HG03520 (cell line): ENCODE measurements around the gene DECR2.

Experiments
- ATAC-seq: cut with Tn5 transposase; IDR thresholded peaks from one replicate; pipeline ENCODE4 v1.9.1; 2021; ENCODE audit warnings: mild to moderate bottlenecking, moderate library complexity; ENCODE audit not compliant: unreplicated experiment

Gene DECR2

DNA sequence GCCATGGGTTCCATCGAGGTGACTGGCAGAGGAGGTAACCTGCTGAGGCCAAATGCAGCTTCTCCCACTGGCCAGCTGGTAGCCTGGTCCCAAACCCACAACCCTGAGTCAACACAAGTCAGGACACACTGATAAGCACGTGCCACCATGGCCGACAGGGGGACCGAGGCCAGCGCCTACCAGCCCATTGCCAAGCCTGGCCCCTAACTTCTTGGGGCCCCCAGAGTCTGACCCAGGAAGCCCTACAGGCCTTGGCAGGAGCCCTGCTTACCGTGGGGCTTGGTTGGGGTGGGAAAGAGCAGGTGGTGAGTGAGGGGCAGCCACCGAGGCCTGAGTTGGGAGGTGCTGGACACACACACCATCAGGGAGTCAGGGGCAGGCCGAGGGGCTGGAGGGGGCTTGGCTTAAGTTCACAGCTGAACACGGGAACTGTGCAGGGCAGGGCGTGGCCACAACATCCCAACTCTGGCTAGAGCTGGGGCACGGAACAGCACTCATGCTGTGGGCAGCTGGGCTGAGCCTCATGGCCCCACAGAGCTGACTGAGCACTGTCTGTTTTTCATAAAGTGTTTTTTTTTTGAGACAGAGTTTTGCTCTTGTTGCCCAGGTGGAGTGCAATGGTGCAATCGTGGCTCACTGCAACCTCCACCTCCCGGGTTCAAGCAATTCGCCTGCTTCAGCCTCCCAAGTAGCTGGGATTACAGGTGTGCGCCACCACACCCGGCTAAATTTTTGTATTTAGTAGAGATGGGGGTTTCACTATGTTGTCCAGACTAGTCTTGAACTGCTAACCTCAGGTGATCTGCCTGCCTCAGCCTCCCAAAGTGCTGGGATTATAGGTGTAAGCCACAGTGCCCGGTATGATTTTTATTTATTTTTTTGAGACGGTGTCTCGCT, 36.8 kb upstream of the DECR2 start:
- no peak for ATAC-seq

DNA sequence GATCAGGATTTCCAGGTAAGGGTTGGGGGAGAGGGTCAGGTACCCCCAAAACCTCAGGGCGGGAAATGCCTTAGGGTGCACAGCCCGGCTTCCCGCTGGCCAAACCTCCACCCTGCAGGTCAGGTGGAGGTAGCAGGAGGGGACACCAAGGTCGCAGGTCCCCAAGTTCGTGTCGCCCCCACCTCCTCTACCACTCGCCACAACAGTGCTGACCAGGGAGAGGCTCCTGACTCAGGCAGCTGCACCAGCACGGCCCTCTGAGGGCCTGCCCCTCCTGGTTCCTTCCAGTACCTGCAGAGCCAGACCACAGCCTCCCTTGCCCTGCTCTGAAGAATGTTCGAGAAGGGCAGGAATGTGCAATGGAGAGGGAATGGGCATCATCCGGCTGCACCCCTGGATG, 35.2 kb upstream of the DECR2 start:
- ATAC-seq, result no peak

DNA sequence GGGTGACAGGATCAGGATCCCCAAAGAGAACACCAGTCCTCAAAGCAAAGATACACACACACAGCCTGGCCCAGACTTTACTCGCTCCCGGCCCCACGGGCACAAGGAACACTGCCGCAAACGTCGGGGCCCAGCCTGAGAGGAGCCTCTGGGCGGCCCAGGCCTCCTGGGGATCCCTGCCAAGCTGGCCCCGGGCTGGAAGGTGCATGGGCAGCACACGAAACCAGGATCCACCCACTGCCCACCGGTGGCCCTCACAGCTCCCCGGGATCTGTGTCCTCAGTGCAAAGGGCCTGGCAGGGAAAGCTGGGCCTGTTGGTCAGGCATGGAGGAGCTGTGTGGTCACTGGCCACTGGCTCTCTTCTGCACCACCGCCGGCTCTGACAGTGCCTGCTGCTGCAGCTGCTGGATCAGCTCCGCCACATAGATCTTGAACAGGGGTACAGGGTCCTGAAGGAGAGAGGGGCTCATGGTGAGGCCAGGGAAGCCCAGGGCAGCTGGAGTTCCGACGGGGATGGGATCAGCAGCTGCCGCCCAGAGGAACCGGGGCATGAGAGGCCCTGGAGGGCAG, 34.3 kb upstream of the DECR2 start:
- ATAC-seq, result no peak

- no peak for ATAC-seq
These were observed 33.1 kb upstream of the DECR2 start for GRCh38 chr16:368388-369158.

DNA sequence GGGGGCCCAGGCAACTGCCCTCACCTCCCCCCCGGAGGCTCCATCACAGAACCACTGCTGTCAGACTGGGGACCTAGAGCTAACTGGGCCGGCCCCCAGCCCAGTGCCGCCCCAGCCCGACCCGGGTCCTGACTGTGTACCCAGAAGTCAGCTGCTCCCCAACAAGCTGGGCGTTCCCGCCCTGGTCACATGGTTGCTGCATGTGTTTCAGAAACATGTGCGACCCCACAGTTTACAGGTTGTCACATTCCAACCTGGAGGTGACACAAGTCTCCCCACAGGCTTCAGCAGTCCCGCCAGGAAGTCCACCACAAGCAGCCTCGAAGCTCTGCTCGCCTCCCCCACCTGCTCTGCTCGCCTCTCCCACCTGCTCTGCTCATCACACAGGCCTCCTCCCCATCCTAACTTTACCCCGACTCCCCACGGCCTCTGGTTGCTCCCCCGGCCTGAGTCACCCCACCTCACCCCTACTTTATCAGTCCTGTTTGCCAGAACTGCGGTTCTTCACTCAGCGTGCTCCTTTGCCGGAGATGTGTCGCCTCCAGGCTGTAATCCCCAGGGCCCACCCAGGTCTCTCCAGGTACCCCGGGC, 32.3 kb upstream of the DECR2 start:
- no peak for ATAC-seq

DNA sequence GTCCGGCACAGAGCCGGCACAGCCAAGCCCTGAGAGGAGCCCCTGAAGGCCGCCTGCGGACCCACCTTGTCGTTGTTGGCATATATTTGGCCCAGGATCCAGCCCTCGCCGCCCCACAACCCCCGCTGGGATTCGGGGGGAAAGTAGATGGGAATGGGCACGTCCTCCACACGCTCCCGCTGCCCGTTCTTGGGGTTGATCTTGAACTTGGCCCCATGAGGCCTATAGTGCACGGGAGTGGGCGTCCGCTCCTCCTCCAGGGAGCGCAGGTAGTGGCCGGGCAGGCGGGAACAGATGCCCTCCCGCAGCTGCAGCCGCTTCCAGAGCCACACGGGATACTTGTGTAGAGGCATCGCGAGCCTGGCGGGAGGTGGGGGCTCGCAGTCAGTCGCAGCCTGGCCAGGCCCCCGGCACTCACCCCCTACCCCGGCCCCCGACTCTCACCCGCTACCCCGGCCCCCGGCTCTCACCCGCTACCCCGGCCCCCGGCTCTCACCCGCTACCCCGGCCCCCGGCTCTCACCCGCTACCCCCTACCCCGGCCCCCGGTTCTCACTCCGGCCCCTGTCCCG, 31.7 kb upstream of the DECR2 start:
- ATAC-seq, result no peak

GRCh38 chr16:370443-370842, 31.2 kb upstream of the DECR2 start, which contains the start of gene MRPL28:
MRPL28 (minus strand) TSS chr16:370538; CDS start chr16:370218, 320 bp downstream.
- peak; percentile 82 for ATAC-seq

- ATAC-seq, result no peak
These were observed 30.6 kb upstream of the DECR2 start for GRCh38 chr16:370979-371514.

DNA sequence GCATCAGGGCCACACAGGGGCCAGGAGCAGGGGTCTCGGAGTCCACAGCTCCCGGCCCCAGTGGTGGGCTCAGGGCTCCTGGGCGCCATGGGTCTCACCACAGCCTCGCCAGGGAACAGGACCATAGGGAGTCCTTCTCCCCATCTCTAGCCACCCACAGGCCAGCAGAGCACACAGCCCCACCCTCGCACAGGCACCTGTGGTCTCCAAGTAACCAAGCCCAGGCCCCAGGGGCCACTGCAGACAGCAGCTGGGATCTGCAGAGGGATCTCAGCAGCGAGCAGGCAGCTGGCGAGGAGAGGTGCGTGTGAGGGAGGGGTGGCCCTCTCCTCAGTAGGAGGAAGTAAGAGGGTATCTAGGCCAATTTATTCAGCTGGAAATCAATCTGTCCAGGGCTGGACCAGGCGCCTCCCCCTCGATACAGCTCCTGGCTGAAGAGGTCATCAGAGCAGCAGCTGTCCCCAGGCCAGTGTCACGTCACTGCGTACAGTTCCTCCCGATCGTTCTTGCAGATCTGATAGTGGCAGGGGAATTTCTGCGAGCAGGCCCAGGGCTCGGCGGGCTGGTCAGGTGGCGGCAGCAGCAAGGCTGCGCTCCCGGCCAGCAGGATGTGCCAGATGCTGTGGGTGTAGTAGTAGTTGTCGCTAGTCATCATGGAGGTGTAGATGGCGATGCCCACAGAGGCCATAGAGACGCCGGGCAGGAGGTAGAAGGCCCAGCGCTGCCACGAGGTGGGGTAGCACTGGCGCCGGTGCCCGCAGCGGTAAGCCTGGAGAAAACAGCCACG, 30.0 kb upstream of the DECR2 start:
- ATAC-seq, result no peak

- ATAC-seq, result no peak
These were observed 29.2 kb upstream of the DECR2 start for GRCh38 chr16:372302-372983.

- no peak for ATAC-seq
These were observed 28.6 kb upstream of the DECR2 start for GRCh38 chr16:373020-373598.

DNA sequence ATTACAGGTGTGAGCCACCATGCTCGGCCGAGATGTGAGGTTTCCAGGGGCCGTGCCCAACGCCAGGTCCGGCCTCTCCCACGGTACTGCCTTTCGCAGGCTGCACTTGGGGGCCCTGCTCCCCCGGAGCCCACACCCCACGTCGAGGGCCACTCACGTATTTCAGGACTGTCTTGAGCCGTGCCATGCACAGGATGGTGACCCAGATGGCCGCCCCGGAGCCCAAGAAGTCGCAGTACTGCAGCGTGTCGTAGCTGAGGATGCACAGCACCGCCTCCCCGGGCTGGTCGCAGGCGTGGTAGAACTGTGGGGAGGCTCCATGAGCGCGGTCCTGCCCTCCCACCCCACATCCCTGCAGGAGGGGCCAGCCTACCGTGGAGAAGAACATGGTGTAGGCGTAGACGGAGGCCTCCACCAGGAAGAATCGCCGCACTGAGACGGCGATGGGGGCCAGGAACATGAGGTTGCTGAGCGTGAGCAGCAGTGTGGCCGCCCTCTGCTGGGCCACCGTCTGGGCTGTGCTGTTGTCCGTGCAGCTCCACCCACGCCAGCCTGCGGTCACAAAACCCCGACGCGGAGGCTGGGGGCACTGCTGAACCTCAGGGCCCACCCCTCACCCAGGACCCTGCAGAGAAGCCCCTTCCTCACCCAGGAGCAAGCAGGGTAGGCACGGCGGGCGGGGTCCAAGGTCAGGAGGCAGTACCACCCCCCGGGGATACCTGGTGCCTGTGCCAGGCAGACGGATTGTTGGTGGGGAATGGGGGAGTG, 27.7 kb upstream of the DECR2 start:
- no peak for ATAC-seq

DNA sequence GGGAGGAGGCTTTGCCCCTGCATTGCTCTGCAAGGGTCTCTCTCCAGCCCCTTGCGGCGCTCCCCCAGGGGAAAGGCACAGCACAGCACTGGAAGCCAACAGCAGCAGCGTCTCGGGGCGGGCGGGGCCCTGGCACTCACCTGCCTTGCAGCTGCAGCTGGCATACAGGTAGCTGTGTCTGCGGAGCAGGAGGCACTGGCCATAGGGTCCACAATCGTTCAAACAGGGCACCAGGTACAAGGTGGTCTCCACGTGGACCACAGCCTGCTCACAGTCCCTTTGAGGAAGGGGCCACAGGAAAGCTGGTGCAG, 27.1 kb upstream of the DECR2 start:
- ATAC-seq, result no peak

GRCh38 chr16:375212-375611, 26.5 kb upstream of the DECR2 start:
- no peak for ATAC-seq

DNA sequence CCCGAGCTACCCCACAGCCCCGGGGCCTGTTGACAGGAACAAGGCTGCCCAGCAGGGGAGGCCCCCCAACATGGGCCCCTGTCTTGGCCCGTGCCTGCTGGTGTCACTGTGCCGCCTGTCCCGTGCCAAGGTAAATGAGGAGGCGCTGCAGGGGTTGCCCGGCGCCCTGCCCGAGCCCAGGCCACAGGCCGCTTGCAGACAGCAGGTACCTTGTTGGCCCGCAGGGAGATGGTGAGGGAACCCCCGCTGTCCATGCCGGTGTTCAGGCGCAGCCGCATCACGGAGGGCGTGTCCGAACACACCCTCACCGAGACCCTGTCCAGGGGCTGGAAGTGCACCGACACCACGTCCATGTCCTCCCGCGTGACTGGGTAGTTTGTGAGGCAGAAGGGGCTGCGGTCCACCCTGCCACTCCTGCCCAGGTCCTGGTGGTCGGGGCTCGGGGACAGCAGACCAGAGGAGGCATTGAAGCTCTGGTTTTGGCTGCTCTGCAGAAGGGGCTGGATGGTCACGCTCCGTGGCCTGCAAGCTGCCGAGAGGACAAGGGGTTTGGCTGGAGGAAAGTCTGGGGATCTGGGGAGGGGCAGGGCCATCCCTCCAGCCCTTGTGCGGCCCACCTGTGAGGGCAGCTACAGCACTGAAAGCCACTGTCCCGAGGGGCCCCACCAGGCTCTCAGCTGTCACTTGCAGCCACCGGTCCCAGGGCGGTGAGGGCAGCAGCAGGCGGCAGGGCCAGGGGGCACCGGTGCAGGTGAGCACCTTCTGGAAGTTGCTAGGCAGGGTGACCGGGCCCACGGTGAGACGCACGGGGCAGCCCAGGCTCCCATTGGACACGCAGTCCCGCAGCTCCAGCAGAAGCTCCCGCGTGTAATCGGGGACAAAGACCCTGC, 25.5 kb upstream of the DECR2 start:
- ATAC-seq, result no peak

GRCh38 chr16:376817-377418, 24.8 kb upstream of the DECR2 start:
- no peak for ATAC-seq

DNA sequence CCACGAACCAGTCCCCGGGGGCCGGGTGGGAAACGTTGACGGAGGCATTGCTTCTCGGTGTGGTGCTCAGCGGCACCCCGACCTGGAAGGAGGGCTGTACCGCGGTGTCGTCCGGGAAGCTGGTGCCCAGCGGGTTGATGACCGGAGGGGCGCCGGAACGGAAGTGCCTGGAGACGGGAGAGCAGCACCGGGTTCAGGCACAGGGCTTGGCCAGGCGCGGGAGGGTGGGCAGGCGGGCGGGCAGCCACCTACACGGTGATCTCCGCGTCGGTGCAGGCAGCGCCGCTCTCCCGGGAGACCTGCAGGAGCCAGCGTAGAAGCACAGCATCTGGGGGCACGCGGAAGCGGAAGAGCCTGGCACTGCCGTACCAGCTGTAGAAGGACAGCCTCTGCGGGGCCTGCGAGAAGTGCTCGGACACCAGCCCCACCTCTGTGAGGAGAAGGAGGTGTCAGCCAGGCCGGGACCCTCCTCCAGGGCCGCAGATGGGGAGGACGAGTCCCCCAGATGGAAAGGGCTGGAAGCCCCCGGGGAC, 24.2 kb upstream of the DECR2 start:
- no peak for ATAC-seq
